Measurements from ENCODE around the gene DDX31. TPM values are rescaled to one million over a fixed set of nuclear protein-coding genes. Genes with fewer than 3 reads are reported as not detected.

DDX31 gene
- total RNA-seq, 4 donors from 2014 or later = 16.9 to 24.1 (median 18.6) TPM

- TF ChIP-seq, protein P1, sequence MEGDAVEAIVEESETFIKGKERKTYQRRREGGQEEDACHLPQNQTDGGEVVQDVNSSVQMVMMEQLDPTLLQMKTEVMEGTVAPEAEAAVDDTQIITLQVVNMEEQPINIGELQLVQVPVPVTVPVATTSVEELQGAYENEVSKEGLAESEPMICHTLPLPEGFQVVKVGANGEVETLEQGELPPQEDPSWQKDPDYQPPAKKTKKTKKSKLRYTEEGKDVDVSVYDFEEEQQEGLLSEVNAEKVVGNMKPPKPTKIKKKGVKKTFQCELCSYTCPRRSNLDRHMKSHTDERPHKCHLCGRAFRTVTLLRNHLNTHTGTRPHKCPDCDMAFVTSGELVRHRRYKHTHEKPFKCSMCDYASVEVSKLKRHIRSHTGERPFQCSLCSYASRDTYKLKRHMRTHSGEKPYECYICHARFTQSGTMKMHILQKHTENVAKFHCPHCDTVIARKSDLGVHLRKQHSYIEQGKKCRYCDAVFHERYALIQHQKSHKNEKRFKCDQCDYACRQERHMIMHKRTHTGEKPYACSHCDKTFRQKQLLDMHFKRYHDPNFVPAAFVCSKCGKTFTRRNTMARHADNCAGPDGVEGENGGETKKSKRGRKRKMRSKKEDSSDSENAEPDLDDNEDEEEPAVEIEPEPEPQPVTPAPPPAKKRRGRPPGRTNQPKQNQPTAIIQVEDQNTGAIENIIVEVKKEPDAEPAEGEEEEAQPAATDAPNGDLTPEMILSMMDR (IDR thresholded peaks at IDR 0.05) = no peak
- TF ChIP-seq POLR2A (IDR thresholded peaks at IDR 0.05) = no peak
- H3K4me3 ChIP-seq (ENCODE audit: low read depth, poor library complexity, severe bottlenecking) = no peak overlapping the region
- peak in 1 of 2 donors; percentile 50 for DNase-seq (ENCODE audit: low spot score in 2 of 2)
- intact Hi-C loops (cut with DNase I; ENCODE audit: low total_unique reads) = no loop called here
- 70 to 80% methylated on average over 6 of the region's 6 CpGs for WGBS, 2 donors
Measured at GRCh38 chr9:132710333-132710732, 40.5 kb upstream of the DDX31 start.

DNA sequence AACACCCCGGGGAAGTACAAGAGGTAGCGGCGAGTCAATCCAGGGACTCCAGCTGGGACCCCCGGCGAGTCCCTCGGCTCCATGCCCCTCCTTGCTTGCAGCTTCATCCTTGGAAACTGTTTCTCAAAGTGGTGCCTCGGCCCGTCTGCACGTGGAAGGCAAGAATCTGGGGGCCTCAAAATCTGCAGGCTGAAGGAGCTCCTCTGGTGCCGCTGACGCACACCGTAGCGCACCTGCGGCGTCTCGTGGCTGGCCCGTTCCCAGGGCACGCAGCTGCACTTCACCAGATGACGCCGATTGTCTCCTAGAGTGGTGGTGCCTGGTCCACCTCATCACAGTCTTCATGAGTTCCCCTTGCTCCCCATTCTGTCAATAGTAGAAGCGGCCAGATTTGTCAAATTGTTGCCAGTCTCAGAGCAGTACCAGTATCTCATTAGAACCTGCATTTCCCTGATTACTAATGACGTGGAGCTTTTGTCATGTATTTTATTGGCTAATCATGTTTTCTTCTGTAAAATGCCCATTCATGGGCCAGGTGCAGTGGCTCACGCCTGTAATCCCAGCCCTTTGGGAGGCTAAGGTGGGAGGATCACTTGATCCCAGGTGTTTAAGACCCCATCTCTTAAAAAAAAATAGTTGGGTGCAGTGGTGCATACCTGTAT, 39.1 kb upstream of the DDX31 start:
- TF ChIP-seq, protein P1 (IDR thresholded peaks at IDR 0.05) = no peak
- TF ChIP-seq POLR2A (IDR thresholded peaks at IDR 0.05) = no peak
- no peak overlapping the region for H3K4me3 ChIP-seq (ENCODE audit: low read depth, poor library complexity, severe bottlenecking)
- peak in 1 of 2 donors; percentile 70 for DNase-seq (ENCODE audit: low spot score in 2 of 2)
- 90 to 92% methylated on average over 22 to 23 of the region's 23 CpGs for WGBS, 2 donors
- intact Hi-C loops (cut with DNase I; ENCODE audit: low total_unique reads) = no loop called here

DNA sequence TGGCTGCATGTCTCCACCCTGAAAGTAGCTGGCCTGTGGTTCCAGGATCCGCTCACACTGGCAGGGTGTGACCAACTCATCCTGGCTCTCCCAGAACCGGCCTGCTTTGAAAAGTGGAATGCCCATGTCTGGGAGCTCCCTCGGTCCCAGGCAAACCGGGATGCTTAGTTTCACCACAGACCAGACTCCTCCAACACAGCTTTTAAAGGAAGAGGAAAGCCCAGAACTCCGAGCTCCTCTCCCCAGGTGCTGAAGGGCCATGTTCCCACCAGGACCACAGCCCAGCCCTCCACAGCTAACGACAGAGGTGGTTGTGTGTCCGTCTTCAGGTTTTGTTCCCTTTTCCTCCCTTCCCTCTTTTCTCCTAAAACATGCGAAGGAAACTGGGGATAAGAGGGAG, 38.5 kb upstream of the DDX31 start:
- H3K4me3 ChIP-seq (ENCODE audit: low read depth, poor library complexity, severe bottlenecking) = no peak overlapping the region
- peak in 1 of 2 donors; percentile 63 for DNase-seq (ENCODE audit: low spot score in 2 of 2)
- no peak for TF ChIP-seq POLR2A (IDR thresholded peaks at IDR 0.05)
- TF ChIP-seq, protein P1 (IDR thresholded peaks at IDR 0.05) = no peak
- intact Hi-C loops (cut with DNase I; ENCODE audit: low total_unique reads) = no loop called here
- 77 to 88% methylated on average over 8 of the region's 8 CpGs for WGBS, 2 donors

DNA sequence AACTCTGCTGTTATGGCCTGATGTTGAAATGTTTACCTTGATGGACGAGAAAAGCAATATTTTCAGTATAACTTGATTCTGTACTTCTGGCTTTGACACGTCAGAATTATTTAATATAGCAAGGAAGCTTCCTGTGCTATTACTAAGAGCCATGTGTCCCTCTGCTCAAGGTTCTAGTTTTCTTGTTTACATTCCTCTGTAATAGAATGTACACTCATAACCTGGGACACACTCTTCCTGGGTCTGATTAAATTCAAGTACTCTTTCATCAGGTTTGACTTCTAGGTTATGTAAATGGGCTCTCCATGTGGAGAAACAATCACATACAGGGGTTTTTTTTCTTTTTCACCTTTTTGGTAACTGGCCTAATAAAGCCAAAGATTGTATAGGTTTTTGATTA, 33.6 kb upstream of the DDX31 start:
- intact Hi-C loops (cut with DNase I; ENCODE audit: low total_unique reads) = no loop called here

DNA sequence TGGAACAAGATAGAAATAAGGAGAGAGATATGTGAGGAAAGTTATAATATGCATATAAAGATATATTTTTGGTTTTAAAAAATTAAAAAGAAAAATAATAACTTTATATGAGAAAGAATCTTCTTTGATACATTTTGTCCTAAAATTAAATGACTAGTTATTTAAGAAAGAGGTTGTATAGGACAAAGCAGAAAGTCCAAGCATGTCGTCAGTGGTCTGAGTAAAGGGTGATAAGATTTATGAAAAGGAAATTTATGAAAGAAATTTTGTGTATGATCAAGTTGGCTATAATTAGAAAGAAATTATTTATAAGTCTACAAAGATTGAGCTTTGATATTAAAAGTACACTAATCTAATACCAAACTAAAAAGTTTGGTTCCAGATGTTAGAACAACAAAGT, 32.5 kb upstream of the DDX31 start:
- H3K4me3 ChIP-seq (ENCODE audit: low read depth, poor library complexity, severe bottlenecking) = no peak overlapping the region
- no peak for DNase-seq (ENCODE audit: low spot score in 2 of 2)
- intact Hi-C loops (cut with DNase I; ENCODE audit: low total_unique reads) = no loop called here
- TF ChIP-seq, protein P1 (IDR thresholded peaks at IDR 0.05) = no peak
- TF ChIP-seq POLR2A (IDR thresholded peaks at IDR 0.05) = no peak
- 0% methylated on average over 1 of the region's 1 CpG for WGBS, 2 donors

More for the DNA sequence above, 33.6 kb upstream of the DDX31 start:
- TF ChIP-seq, protein P1 (IDR thresholded peaks at IDR 0.05) = no peak
- TF ChIP-seq POLR2A (IDR thresholded peaks at IDR 0.05) = no peak
- DNase-seq (ENCODE audit: low spot score in 2 of 2) = no peak
- no peak overlapping the region for H3K4me3 ChIP-seq (ENCODE audit: low read depth, poor library complexity, severe bottlenecking)
- 66 to 69% methylated on average over 2 of the region's 2 CpGs for WGBS, 2 donors

DNA sequence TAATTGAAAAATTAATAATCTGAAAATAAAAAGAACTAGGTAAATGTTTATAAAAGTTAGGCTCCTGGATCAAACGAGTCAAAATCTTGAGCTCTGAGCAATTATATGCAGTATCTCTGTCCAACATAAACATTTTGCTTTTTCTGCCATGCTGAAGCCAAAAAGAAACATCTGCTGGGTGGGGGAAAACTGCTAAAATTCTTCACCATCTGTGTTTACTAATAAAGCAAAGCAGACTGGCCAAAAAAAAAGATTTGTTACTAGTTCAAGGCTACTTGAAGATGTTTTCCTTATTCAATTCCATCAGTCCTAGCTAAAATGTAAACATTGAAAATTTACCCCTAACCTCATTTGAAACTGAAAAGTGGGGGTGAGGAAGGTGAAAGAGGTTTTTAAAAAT, 30.2 kb upstream of the DDX31 start:
- intact Hi-C loops (cut with DNase I; ENCODE audit: low total_unique reads) = loop anchor here (5.0 to 10.0 kb wide), 2 partner anchors 95 to 1438 kb away; no protein-coding TSS in a partner anchor
- WGBS, 2 donors = 21 to 23% methylated on average over 1 of the region's 1 CpG
- no peak for DNase-seq (ENCODE audit: low spot score in 2 of 2)
- TF ChIP-seq, protein P1 (IDR thresholded peaks at IDR 0.05) = no peak
- no peak for TF ChIP-seq POLR2A (IDR thresholded peaks at IDR 0.05)
- no peak overlapping the region for H3K4me3 ChIP-seq (ENCODE audit: low read depth, poor library complexity, severe bottlenecking)

Data from lower leg skin (tissue), 4 donors.